ENCODE measurements around the gene WDR72.

The WDR72 gene

DNA sequence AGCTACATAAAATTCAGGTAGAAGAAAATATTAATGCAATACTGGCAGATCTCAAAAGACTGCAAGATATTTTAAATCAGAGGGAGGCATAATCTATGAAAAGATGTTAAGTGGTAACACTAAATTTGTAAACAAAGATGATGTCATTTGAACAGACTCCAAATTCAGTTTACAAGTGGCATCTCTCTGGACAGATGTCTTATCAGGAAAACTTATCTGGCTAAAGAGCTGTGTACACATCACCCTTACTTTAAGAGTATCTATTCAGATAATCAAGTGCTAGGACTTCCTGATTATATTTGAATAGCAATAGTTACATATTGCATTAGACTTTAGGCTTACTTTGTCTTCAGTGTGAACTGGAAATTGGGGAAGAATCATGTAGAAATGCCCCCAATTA is 231.5 kb downstream of the WDR72 start:
- DNase-seq = no peak

DNA sequence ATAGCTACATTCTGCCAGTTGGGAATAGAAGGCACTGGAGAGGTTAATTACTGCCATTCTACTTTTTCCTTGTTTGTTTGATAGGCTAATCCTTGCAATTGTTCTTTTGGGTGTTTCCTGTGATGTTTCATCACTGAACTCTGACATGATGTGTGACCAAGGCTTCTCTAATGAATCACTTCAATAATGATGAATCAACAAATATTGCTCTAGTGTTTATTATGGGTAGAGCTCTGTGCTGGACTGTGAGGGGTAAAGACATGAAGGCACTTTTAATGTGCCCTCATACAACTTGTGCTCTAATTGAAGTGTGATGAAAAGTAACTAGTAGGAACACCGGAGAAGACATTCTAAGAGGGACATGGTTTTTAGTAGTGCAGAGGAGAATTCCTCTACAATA is 233.6 kb downstream of the WDR72 start:
- no peak for DNase-seq

DNA sequence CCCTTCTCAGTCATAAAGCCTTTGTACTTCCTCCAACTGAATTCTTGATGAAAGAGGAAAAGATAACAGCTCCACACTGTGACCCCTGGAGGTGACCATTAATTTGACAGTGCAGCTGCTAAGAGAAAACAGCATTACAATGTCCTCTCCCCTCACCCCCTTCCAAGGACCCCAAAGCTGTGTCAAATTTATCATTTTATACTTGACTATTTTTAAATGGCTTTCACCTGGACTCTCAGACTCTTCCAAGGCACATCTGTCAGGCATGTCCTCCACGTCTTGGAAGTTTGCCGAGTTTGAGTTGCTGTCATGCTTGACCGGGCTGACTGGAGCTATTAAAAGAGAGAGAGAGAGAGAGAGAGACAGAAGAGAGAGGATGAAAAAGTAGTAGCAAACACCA is 236.5 kb downstream of the WDR72 start:
- DNase-seq = no peak

DNA sequence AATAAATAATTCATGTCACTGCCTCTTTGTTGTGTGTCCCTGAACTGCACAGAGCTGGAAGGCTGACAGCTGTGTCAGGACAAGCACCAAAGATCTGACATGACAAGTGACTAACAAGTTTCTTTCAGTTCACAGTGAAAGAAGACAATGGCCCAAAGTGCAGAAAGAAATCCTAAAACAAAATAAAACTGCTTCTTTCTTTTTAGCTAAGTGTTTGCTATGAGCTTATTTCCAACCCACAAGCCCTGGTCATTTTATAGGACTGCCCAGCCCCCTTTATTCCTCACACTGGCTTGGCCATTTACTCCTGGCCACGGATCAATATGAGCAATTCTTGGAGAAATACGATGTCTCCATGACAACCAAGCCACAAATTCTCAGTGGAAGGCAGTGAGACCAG is 238.5 kb downstream of the WDR72 start:
- DNase-seq = no peak

DNA sequence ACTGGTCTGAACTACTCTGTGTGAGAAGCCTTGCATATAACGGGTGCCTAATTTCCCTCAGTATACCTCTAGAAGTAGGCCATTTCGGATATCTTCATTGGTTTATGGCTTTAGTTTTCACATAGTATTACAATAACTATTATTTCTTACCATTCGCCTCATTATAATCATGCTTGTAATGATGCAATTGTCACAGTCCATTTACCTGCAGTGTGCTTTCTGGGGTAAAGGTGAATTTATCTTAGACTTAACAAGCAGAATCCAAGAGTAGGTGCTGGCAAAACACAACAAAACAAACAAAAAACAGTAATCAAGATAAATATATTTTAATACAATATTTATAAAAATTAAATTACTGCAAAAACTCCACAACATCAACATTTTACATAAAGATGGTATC is 246.0 kb downstream of the WDR72 start:
- no peak for DNase-seq

DNA sequence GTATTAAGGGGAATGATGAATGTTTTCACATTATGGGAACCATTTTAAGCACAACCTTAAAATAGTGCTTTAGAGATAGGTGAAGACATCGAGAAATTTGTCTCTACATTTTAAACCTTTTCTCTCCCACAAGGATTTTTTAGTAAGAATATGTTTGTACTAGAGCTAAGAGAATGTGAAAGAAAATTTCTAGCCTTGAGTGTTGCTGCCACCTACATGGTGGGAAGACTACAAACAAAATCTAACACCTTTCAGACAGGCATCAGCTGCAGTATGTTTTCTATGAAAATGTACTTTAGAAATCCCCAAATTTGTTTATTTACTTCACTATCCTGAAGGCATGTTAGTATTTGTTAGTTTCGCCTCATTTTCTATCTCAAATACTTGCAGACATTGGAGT is 247.4 kb downstream of the WDR72 start:
- DNase-seq = no peak

DNA sequence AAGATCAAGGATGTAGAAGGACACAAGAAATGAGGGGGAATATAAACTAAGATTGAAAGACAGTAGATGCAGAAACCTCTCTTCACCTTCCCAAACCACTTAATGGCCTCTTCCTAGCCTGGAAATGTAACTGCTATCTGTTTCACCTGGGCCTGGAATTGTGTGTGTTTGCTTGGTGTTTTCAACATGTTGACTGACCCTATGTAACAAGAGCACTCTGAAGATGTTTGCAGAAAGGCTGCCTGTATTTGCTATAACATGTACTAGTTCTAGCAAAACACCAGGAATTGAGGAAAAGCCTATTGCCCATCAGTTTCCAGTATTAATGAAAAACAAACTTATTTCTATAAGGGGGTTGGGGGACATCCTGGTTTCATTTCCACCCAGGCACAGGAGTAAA is 248.3 kb downstream of the WDR72 start:
- DNase-seq = no peak

DNA sequence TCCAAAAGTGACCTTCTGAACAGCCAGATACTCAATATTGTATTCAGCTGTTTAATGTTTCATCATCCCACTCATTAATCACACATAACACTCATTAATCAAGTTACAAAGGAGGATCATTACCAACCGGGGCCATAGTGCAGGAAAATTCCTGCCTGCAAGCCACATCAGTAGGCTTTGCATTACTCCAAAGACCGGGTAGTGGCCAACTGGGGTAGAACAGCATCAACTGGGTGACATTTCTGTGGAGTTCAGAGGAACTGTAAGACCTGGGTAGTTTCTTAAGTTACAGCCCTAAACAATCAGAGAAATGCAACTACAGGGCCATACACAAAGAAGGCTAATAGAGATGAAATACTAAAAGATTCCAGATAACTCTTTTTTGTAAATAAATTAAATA is 253.1 kb downstream of the WDR72 start:
- no peak for DNase-seq

DNA sequence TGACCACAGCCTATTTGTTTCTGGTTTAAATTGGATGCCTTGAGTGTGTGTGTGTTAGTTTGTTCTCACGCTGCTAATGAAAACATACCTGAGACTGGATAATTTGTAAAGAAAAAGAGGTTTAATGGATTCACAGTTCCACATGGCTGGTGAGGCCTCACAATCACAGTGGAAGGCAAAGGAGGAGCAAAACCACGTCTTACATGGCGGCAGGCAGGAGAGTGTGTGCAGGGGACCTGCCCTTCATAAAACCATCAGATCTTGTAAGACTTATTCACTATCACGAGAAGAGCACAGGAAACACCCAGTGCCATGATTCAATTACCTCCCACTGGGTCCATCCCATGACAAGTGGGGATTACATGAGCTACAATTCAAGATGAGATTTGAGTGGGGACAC is 260.5 kb downstream of the WDR72 start:
- DNase-seq = no peak

DNA sequence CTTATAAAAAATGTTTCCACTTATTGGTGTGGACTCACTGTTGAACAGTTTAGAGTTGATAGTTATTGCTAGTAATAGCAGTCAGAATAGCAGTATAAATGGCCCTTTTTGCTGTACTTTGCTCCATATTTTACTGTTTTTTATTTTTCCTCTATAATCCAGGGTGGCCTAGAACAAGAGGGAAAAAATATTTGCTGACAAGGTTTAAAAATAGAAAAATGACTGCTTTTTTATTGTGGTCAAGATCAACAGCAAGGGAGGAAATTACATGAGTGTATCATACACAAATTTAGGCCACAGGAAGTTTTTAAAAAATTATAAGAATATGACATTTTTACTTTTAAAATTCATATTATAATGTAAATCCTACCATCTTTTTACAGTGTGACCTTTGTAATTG is 269.1 kb downstream of the WDR72 start:
- no peak for DNase-seq

DNA sequence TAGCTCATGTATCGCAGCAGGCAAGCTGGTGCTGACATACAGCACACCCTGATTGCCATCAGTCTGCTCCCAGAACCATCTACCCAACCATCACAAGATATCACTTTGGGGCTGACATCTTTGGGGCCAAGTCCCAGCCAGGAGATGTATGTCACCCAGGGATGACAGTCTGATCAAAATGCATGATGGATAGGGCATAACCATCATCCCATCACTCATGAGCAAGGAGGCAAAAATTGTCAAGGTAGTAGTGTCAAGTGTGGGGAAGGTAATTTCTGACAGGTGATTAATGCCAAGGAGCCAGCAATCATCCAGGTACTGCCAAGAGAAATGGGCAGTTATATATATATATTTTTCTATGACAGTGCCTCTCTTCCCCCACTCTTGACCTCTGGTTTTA is 277.4 kb downstream of the WDR72 start:
- no peak for DNase-seq

DNA sequence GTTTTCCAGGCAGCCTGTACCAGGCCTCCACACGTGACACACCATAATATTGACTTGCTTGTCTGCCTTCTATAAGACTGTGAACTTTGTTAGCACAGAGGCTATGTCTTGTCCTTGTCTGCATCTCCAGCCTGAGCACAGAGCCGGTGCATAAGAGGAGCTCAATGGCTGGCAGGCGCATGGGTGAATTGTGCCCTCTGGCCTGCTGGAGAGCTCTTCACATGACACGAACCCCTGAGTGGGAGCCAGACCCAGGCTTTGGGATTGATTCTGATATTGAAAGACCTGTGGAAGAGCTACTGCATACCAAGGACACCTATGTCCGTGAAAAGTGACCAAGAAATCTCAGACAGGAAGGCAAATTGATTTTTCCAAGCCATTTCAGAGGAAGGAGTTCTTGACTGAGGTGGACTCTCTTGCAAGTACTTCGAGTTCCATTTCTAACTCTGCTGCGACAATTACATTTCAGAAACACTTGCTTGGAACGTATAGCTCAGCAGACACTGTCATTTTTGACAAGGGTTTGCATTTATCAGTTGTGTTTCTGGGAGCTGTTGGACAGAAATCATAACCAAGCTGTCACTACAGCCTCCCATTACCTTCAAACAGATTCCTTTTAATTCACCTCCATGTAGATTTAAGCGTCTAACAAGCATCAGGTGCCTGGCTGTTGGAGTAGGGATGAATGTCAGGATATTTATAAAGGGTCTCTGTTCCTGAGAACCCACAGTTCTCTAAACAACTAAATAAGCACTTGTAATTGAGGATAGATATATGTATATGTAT is 281.3 kb downstream of the WDR72 start:
- DNase-seq = no peak

DNA sequence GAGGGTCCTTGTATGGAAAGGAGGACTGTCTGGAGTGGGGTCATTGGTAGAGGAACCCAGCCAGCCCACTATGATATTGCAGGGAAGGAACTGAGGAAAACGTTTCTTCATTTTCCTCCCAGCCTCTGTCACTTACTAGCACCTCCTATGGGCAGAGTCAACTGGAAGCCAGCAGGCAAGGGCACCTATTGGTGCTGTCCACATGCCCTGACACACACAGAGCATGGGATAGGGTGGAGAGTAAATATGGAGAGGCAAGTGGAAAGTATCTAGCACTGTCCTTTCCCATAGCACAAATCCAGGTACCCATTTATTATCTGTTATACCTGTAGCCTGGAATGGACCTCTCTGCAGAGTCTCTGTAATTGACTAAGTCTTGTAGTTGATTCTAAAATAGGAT is 285.6 kb downstream of the WDR72 start:
- DNase-seq = no peak

DNA sequence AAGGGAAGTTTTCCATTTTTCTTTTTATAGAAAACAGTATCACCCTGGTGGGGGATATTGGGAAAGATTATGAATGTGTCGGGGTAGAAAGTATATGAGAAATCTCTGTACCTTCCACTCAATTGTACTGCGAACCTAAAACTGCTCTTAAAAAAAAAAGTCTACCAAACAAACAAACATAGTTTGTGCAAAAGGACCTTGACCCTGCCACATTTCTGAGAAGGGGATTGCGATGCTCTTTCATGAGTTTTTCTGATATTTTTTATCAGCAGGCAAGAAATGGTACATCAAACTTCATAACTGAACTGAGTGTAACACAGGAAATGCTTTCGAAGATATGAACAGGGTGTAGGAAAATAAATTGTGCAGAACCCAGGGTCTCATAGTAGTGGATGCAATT is 286.0 kb downstream of the WDR72 start:
- no peak for DNase-seq

DNA sequence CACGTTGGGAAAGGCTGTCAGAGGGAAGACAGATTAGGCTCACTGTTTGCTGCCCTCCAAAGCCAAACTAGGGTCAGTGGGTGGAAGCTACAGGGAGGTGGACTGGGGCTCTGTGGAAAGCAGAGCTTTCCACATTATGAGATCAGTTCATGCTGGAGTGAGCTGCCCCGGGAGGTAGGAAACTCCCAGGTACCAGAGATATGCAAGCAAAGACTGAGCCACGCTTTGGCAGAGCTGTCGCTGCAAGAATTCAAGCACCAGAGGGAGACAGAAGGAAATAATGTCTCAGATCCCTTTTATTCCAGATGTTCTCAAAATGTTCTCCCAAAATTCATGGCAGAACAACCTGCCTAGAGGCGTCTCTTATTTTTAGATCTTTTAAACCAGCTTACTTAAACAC is 286.6 kb downstream of the WDR72 start:
- no peak for DNase-seq

DNA sequence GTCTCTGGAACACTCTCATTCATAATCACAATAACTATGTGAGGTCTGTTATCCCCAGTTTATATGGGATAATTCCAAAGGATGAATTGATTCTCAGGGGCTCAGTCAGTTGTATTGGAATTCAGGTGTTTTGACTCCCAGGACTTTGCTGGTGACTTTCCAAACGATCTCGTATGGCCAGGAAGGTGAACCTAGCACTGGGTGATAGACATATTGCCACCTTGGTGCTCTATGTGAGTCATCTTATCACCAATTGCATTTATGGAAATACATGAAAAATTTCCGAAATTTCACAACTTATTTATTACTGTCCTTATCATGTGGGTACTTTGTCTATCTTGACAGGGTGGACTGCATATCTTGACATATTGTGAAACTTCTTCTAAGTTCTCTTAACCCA is 287.3 kb downstream of the WDR72 start:
- DNase-seq = no peak

DNA sequence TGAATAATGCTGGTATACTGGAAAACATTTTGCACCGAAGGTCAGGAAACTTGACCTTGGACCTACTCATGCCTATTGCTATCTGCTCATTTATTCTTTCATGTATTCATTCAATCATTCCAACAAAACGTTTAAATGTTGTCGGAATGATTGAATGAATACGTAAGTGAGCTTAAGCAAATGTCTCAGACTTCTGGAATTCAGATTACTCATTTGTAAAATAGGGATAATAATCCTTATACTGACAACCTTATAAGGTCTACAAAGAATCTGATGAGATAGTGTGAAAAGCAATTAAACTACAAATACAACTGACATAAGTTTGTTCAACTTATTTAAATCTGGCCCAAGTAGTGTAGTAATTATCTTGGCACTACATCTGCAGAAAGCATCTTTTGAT is 288.7 kb downstream of the WDR72 start:
- no peak for DNase-seq

DNA sequence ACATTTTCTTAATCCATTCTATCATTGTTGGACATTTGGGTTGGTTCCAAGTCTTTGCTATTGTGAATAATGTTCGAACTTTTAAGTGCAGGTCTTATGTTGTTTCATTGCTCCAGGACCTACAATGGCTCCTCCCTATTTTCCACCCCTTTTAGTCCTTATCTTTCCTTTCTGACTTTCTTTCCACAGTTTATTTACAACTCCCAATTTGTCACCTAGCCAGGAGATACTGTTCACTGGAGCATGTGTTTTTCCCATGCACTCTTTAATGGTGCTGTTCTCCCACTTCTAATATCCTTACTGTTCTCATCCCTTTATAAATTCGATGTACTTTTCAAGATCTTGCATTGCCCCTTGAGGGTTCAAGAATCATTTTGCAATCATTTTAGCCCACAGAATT is 290.0 kb downstream of the WDR72 start:
- DNase-seq = no peak

Data from T-helper 1 cell (primary cell).